Measurements from ENCODE around the gene NUDT16.
"Not testable (repeated sequence)": the region's sequence is repeated elsewhere in the genome, so short reads cannot be mapped to it uniquely, and the experiment has no call there.

NUDT16 gene

DNA sequence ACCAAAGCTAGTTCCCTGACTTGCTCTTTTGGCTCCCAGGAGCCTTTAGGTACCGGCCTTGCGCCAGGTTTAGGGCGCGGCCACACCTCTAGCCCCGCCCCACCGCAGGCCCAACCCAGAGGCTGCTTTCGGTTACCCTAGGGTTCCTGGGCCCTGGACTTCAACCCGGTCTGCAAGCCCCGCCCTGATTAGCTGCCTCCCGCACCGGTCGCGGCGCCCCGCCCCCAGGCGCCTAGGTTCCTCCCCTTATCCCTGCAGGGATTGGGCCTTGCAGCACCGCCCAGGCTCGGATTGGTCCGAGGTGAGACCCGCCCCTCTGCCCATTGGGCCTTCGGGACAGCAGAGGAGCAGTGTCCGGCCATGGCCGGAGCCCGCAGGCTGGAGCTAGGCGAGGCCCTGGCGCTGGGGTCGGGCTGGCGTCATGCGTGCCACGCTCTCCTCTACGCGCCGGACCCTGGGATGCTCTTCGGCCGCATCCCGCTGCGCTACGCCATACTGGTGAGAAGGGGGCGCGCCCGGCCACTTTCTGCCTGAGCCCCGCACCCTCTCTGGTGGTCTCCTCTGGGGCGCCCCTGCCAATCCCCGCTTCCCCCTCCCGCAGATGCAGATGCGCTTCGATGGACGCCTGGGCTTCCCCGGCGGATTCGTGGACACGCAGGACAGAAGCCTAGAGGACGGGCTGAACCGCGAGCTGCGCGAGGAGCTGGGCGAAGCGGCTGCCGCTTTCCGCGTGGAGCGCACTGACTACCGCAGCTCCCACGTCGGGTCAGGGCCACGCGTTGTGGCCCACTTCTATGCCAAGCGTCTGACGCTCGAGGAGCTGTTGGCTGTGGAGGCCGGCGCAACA lies at the start of gene NUDT16:
Gene NUDT16, plus strand, starts transcription at position 330 of the 847 bp plus-strand sequence. Its CDS starts 31 bp downstream, at position 361.
- peak; percentile 96 for DNase-seq

DNA sequence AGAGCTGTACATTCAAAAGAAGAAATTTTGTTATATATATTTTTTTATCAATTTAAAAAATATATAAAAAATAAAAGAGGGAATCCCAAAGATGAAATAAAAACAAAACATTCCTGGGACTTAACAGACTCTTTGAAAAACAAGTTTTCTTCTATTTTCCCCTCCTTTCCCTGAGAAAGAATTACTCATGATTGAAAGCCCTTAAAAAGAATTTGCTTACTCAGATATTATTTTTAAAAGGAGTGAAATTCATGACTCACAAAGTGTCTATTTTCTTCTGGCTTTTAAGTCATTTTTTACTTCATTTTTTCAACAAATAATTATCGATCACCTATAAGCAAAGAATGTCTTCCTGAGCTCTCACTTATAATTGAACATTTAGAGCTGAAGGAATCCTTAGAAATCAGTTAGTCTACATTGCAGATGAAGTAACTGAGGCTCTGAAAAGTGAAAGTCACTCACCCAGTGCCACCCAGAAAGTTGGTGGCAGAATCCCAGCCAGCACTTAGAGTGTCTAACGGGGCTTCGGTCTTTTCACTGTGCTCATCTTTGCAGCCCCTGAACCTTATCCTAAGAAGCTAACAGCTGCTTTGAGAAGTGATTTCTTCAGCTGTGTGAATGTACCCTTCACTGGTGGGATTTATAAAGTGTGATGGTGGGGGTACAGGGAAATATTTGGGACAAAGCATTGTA lies 42.5 kb upstream of the NUDT16 start:
- no peak for DNase-seq

DNA sequence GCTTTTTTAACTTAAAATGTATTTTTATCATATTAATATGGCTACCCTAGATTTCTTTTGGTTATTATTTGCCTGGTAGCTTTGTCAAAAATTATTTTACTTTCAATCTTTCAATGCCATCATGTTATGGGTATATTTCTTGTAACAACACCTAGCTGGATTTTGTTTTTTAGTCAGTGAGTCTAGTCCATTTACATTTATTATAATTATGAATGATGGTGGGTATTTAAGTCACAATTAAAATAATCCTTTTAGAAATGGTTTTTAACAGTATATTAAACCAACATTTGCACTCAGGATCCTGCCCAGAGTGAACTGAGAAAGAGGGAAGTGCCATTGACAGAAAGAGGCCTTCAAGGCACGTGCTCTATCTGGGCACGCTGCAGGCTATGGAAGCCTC lies 39.8 kb upstream of the NUDT16 start:
- DNase-seq, result no peak

DNA sequence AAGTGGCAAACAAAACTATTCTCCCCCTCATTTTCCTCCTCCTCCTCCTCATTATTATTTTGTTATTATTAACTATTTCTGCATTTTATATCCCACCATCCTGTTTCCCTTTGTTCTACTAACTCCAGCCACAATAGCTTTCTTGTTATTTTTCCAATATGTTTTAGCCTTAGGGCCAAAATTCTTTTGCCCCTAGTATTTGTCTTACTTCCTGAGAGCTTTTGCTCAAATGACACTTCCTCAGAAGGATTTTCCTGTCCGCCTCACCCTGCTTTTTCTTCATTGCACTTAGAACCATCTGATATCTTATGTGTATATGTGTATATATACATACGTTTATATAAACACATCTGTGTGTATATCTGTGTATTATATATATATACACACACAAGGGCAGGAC lies 32.7 kb upstream of the NUDT16 start:
- DNase-seq, result no peak

DNA sequence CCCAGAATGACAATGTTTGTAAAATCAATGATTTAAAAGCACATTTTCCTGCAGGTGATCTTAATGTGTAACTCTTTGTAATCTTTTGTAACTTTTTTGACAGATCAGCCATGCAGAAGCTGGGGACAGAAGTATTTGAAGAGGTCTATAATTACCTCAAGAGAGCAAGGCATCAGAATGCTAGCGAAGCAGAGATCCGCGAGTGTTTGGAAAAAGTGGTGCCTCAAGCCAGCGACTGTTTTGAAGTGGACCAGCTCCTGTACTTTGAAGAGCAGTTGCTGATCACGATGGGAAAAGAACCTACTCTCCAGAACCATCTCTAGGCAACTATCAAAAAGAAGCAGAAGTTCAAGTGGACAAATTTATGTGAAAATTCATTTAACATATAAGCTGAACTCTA lies 32.1 kb upstream of the NUDT16 start:
- no peak for DNase-seq

DNA sequence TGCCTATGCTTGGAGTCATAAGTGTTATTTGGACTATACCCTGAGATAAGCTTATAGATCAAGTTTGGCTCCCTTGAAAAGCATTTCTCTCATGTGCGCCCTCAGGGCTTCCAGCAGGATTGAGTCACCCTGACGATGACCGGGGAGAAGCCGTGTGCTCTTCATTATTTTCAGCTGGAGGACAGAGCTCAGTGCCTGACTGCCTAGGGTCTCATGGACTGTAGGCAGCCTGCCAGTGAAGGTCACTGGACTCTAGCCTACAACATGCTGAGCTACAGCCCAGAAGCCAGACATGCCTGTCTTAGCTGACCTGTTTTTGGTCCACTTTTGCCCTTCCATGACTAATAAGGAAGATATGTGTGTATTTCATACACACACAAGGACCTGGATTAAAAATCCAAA lies 31.6 kb upstream of the NUDT16 start:
- DNase-seq, result peak; percentile 80

DNA sequence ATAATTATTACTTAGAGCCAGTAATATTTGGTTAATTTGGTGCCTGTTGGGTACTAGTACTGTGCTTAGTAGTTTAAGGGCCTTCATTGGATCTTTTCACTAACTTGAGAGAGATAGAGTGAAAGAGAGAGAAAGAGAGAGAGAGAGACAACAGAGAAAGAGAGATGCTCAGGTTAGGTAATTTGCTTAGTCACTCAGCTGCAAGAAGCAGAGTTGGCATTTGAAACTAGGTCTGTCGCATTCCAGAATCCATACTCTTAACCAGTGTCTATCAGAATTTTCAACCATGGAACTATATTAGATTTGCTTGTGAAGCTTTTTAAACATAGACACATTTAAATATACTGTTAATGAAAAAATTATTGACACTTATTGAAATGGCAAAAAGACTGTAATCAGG lies 31.1 kb upstream of the NUDT16 start:
- DNase-seq, result no peak

DNA sequence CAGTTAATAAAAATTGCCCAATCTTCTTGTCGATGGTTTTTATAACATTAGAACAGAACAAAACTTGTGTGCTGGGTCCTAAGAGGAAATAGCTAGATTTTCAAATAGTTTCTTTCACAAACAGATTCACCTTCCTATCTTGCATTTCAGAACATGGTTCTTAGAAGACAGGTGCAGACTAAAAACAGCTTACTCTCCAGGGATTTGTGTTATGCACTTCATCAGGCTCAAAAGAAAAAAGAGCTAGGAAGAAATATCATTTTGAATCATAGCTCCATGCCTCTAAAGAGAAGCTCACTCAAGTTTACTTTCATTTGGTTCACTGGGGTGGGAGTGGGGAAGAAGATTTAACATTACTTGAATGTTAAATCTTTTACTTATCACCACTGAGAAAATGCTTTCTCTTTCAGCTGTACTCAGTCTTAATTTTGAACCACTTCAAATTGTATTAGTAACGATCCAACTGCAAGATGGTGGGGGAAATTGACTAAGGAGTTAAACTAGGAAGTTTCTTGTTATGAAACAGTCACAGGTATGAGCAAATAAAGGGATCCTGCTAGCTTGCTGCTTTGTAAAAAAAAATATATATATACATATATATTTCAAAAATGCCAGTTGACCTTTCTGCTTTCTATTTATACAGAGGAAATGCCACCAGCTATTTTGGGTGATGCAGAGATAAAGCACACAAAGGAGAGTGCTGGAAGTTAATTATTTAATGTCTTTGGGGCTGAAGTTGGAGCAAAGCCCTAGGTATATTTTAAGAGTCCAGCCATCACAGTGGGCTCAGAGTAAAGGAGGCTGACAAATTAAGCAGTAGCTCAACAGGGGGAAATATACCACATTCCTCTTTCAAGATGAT lies 28.3 kb upstream of the NUDT16 start:
- no peak for DNase-seq

DNA sequence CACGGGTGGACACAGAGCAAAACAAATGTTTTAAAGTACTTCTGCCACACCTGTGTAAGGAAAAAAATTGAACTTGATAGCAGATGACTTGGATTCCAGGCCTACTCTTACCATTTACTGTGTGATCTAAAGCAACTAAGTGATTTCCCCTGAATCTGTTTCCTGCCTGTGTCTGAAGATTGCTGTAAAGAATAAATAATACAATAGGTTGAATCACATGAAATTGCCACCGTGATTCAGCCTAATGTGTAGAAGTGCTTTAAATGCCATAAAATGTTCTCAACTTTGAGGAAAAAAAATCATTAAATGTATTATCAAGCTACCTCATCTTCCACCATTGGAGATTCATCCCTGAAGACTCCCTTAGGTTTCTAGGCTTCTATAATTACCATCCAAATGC lies 27.6 kb upstream of the NUDT16 start:
- DNase-seq, result no peak

DNA sequence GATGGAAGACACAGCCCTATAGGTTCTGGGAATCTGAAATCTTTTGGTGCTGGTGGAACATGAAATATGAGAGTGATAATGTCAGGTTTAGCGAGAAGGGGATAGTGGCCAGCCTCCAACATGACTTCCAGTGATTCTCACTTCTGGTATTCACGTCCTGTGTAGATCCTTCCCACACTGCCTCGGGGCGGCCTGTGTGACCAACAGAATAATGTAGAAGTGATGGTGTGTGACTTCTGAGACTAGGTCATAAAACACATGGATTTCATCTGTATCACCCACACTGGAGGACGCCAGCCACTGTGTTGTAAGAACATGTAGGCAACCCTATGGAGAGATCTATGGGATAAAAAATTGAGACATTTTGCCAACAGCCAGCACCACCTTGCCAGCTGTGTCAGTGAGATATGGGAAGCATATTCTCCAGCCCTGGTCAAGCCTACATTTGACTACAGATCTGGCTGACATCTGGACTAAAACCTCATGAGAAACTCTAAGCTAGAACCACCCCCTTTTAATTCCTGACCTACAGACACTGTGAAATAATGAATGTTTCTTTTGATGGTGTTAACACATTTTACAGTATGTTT lies 25.5 kb upstream of the NUDT16 start:
- no peak for DNase-seq

DNA sequence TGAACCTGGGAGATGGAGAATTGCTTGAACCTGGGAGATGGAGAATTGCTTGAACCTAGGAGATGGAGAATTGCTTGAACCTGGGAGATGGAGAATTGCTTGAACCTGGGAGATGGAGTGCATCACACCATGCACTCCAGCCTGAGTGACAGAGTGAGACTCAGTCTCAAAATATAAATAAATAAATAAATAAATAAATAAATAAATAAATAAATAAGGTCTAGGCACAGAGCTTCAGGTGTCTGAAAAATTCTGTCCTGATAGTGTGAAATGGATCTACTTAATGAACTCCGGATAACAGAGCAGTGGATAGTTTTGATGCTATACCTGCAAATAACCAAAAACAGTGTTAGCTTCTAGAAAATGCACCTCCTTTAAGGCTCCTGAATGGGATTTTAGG lies 24.3 kb upstream of the NUDT16 start:
- no peak for DNase-seq

DNA sequence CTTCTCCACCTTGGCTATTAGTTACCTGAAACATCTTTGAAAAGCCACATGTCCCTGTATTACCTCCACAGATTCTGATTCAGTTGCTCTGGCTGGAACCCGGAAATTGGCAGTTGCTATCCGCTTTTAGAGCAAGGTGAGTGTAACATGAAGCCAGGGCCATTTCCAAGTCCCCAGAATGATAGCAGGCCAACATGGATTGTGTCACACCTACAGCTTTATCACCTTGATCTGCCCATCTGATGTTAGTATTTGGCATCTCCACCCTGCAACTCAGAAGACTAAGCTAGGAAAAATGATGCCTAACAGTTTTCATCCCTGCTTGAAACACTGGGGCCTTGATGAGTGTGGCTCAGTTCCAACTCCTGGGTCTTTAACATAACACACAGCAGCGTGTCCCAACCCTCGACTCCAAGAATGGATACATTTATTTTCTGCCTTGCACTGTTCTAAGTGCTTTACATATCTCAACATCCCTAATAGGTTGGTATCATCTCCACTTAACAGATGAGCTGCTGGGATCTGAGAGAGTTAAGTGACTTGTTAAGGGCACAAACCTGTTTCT lies 21.3 kb upstream of the NUDT16 start:
- no peak for DNase-seq

DNA sequence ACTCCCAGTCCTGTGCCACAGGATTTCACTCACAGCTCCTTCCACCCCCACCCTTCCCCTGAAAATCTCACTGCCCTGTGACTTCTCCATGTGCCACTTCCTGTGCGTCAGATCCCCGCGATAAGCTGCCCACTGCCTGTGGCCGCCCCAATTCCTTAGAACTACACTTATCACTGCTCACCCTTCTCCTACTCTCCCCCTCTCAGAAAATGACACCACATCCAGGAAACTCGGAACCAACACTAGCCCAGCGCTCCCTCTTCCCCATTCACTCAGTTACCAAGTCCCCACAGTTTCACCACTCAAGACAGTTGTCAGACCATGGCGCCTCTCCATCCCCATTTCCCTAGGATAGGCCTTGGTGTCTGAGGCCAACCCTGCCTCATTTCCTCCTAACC lies 20.5 kb upstream of the NUDT16 start:
- not testable (repeated sequence) for DNase-seq

DNA sequence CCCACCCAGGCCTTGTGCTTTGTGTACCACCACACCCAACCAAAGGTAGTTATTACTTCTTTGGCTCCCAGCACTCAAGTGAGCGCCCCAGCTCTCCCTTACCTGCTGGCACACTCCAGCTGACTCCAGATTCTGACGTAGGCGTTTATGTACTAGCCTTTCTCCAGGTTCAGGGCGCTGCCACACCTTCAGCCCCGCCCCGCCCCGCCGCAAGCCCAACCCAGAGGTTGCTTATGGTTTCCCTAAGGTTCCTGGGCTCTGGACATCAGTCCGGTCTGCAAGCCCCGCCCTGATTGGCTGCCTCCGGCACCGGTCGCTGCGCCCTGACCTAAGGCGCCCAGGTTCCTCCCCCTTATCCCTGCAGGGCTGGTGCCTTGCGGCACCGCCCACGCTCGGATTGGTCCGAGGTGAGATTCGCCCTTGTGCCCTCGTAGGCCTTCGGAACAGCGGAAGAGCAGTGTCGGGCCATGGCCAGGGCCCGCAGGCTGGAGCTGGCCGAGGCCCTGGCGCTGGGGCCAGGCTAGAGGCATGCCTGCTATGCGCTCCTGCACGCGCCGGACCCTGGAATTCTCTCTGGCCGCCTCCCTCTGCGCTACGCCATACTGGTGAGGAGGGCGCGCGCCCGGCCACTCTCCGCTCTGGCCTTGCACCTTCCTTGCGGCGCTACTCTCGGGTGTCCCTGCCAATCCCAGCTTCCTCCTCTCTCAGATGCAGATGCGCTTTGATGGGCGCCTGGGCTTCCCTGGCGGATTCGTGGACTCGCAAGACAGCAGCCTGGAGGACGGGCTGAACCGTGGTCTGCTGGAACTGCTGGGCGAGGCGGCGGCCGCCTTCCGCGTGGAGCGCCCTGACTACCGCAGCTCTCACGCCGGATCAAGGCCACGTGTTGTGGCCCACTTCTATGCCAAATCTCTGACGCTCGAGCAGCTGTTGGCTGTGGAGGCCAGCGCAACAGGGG lies 19.8 kb upstream of the NUDT16 start:
- no peak for DNase-seq

DNA sequence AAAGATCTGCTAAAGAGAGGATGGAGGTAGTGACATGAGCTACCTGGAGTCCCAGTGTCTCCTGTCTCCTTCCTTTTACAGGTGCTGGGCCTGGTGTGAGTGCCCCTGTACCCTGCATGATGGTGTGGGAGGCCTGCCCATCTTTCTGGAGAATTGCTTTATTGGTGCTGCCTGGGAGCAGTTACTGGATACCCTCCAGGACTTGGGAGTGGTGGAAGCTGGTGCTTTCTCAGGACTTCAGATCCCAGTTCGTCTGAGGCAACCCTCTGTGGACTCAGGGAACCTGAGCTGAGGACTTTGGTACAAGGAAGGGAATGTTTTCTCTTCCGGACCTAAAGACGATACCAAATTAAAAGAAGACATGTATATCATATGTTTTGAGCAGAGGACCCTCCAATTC lies 18.3 kb upstream of the NUDT16 start:
- no peak for DNase-seq

DNA sequence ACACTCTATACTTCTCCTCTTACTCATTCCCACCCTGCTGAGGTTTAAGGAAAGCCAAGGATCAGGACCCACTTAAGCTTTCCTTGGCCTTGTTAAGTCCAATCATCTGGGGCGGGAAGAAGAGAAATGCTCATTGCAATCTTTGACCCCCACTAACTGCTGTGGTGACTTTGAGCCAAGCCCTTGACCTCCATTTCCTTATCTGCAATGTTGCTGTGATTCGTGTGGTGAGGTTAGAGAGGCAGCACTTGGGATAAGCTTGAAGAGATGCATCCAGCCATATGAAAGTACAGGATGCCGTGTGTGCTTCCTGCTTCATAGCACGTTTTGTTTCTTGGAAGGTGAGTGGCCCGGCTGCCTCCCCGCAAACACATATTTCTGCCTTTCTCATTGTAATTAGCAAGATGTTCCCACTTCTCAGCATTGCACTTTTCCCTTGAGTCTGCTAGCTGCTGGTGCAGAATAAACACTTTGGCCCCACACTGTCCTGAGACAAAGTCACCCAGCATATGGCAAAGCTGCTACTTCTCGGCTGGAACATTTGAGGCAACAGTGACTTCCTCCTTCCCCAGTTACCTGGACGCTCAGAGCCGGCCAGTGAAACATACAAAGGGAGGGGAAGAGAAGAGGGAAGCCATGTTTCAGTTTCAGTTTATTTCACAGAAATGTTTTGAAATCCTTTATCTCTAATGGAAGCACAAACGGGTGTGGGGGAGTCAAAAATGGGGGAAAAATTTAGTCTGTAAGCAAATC lies 10.5 kb upstream of the NUDT16 start:
- DNase-seq, result no peak

DNA sequence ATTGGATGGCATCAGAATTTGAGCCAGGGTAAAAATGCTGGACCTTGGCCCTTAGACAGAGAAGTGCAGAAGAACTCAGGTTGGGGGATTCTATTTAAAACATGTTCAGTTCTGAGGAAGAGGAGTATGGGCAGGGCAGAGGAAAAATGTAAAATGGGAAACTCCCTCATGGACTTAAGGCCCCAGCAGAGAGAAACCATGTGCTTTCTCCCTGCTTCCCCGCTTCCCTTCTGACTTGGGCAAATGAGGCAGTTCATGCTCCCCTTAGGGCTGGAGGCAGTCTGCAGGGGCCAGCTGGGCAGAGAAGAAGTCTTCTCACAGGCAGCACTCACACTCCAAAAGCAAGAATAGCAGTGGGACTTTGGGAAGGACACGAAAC lies 9.9 kb upstream of the NUDT16 start:
- DNase-seq, result no peak

DNA sequence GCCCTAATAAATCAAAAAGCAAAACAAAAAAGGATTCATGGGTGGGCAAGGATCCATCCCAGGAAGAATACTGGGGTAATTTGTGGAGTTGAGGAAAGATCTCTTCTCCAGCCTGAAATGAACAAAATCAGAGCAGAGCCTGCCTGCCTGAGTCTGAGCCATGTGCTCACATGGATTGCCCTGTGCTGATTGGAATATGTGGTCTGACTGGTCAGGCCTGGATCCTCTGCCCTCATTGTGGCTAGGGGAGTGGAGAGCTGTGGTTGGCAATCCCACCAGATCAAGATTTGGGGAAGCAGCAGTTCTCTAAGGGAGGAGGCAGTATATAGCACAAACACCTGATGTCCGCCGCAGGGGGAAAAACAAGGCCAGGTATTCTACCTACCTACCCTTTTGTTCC lies 6.8 kb upstream of the NUDT16 start:
- DNase-seq, result no peak

DNA sequence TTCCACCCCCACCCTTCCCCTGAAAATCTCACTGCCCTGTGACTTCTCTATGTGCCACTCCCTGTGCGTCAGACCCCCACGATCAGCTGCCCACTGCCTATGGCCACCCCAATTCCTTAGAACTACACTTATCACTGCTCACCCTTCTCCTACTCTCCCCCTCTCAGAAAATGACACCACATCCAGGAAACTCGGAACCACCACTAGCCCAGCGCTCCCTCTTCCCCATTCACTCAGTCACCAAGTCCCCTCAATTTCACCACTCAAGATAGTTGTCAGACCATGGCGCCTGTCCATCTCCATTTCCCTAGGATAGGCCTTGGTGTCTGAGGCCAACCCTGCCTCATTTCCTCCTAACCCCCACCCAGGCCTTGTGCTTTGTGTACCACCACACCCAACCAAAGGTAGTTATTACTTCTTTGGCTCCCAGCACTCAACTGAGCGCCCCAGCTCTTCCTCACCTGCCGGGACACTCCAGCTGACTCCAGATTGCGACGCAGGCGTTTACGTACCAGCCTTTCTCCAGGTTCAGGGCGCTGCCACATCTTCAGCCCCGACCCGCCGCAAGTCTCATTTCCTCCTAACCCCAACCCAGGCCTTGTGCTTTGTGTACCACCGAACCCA lies 641 bp upstream of the NUDT16 start:
- not testable (repeated sequence) for DNase-seq

DNA sequence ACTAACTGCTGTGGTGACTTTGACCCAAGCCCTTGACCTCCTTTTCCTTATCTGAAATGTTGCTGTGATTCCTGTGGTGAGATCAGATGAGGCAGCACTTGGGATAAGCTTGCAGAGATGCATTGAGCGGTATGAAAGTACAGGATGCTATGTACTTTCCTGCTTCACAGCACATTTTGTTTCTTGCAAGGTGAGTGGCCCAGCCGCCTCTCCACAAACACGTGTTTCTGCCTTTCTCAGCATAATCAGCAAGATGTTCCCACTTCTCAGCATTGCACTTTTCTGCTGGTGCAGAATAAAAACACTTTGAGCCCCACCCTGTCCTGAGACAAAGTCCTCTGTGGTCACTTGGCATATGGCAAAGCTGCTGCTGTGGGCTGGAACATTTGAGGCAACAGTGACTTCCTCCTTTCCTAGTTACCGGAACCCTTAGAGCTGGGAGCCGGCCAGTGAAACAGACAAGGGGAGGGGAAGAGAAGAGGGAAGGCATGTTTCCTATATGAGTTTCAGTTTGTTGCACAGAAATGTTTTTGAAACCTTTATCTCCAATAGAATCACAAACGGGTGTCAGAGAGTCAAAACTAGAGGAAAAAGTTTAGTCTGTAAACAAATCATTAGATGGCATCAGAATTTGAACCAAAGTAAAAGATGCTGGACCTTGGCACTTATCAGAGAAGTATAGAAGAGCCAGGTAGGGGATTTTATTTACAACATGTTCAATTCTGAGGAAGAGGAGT lies 5.0 kb downstream of the NUDT16 start:
- DNase-seq, result no peak

Measured in amniotic stem cell (primary cell).